ENCODE data around the gene TMEM72.

GRCh38 chr10:44908936-44909630 lies 2.1 kb upstream of the TMEM72 start:
- TF ChIP-seq CTCF (IDR thresholded peaks at IDR 0.05) (no peak), POLR2A (IDR thresholded peaks at IDR 0.05) (no peak)

Measured in breast epithelium (tissue), 3 donors.